ENCODE results near the gene CNOT11. TPM values are rescaled to one million over a fixed set of nuclear protein-coding genes. Genes with fewer than 3 reads are reported as not detected.

The CNOT11 gene
- total and polyA plus RNA-seq, 2 donors (not counting 1 experiment from before 2014, with no cell fraction given) = 37.6 to 46.3 TPM

- Histone ChIP-seq H3K4me3 (ENCODE audit: control extremely low read depth in 1 of 5, extremely low read depth in 1 of 5, insufficient read depth in 1 of 5, low read depth in 2 of 5, low read length in 4 of 5) (peak overlapping the region; percentile 54 to 88 (median 81)), H2AFZ (ENCODE audit: insufficient read depth, low read depth, low read length, poor library complexity, severe bottlenecking) (peak overlapping the region; percentile 95), H3K4me2 (replicated peaks; ENCODE audit: low read depth, low read length, poor library complexity, severe bottlenecking) (peak overlapping the region; percentile 96), H3K27ac (ENCODE audit: low read length in 2 of 2) (peak overlapping the region; percentile 34 to 44), H4K20me1 (ENCODE audit: control insufficient read depth, insufficient read depth, low read length, poor library complexity, severe bottlenecking) (peaks cover 37% of the 10 kb centered on the region), H3K9ac (ENCODE audit: low read length) (peak overlapping the region; percentile 98), H3K9me3 (ENCODE audit: control extremely low read depth in 1 of 3, control insufficient read depth in 2 of 3, insufficient read depth in 1 of 3, low read length in 2 of 3) (no peaks in the 10 kb centered on the region), H3K4me1 (ENCODE audit: control insufficient read depth in 2 of 2, insufficient read depth in 2 of 2, low read length in 2 of 2) (peaks cover 20 to 30% of the 10 kb centered on the region in 2 donors), H3K79me2 (ENCODE audit: control insufficient read depth, insufficient read depth, low read length) (peaks cover 42% of the 10 kb centered on the region), H3K27me3 (replicated peaks in 1 of 4; ENCODE audit: control extremely low read depth in 1 of 4, control insufficient read depth in 3 of 4, insufficient read depth in 4 of 4, low read length in 3 of 4) (no peaks in the 10 kb centered on the region), H3K36me3 (replicated peaks in 1 of 2; ENCODE audit: control extremely low read depth in 1 of 2, control insufficient read depth in 1 of 2, extremely low read depth in 1 of 2, insufficient read depth in 2 of 2, low read length in 1 of 2) (peaks cover 0 to 12% of the 10 kb centered on the region in 2 experiments)
- H3K4me3 Mint-ChIP-seq = peak overlapping the region; percentile 95
- peaks cover 44% of the 10 kb centered on the region for H3K4me1 Mint-ChIP-seq
- CTCF ChIA-PET = interaction anchor here (1.0 to 1.9 kb wide), 5 partner anchors 99 to 250 kb away, joined by 3 to 11 read pairs (median 4); partner anchors contain the start of genes RPL31 and TBC1D8
- WGBS (ENCODE audit: insufficient coverage) = 3% methylated on average over 6 of the region's 16 CpGs
- TF ChIP-seq CTCF (IDR thresholded peaks at IDR 0.05) (peak; percentile 43), EZH2 (IDR thresholded peaks at IDR 0.05; ENCODE audit: borderline replicate concordance, insufficient read depth, low read depth, low read length, poor library complexity, severe bottlenecking) (no peak)
- peak; percentile 28 for ATAC-seq (ENCODE audit: low read depth)
- peak overlapping the region; percentile 92 for H3K27ac Mint-ChIP-seq
- intact Hi-C loops (cut with micrococcal nuclease) = loop anchor here (1.0 to 5.0 kb wide), 5 partner anchors 56 to 689 kb away; partner anchors contain the start of genes PDCL3, RNF149, RPL31 and TBC1D8
- POLR2A ChIA-PET = interaction anchor here (1.3 kb wide), 1 partner anchor 250 kb away, joined by 4 read pairs; the partner anchor contains the start of gene RPL31
- DNase-seq = peak; percentile 58
- no peaks in the 10 kb centered on the region for H3K9me3 Mint-ChIP-seq (ENCODE audit: insufficient read depth)
- no peaks in the 10 kb centered on the region for H3K27me3 Mint-ChIP-seq
Measured at GRCh38 chr2:101251844-101252407, 760 bp upstream of the CNOT11 start.
